ENCODE measurements around the gene RAB11A. TPM values are rescaled to one million over a fixed set of nuclear protein-coding genes. Genes with fewer than 3 reads are reported as not detected.
A peak's percentile ranks its signal among the peaks of the same experiment; 100 is the strongest.

RAB11A gene
- total and polyA plus RNA-seq, 2 experiments from 2014 or later = 163 to 259 TPM

DNA sequence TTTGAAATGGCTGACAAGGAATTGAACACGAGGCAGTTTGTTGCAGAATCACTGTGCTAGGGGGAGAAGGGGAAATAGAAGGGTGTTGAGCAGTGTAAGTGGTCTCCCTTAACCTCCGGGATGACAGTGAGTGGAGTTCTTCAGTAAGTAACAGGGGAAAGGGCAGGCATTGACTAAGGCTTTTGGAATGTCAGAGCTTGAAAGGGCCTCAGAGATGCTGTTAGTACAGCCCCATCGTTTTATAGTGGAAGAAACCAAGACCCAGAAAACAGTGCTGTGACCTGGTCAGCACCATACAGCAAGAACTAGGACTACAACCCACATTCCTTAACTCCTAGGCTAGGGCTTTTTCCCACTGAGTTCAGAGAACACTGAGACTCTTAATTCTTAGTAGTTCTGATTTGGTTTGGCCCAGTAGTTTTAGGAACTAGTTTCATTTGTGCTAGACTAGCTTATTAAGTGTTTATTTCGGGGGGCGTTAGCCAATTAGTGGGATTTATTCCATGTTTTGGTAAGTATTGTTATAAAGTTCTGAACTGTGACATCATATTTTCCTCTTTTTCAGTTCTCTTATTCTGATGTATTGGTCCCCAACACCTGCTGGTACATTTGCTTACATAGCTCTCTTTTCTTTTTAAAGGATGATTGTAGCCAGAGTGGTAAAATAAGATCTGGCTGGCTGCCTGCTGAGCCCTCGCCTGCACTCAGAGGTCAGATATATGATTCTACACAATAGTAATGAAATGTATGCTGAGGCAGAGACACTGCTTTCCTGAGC, 34.2 kb downstream of the RAB11A start:
- peaks cover 10% of the 10 kb centered on the region for H3K36me3 ChIP-seq

GRCh38 chr15:65904301-65904700, 35.0 kb downstream of the RAB11A start:
- no peak overlapping the region for H3K4me3 ChIP-seq
- H3K4me1 ChIP-seq (ENCODE audit: low read depth) = peaks cover 35% of the 10 kb centered on the region
- H3K36me3 ChIP-seq = peaks cover 5% of the 10 kb centered on the region
- DNase-seq (ENCODE audit: low read depth in 1 of 2, low spot score in 1 of 2) = peak in 1 of 2 donors; percentile 20
- no peaks in the 10 kb centered on the region for H3K9me3 ChIP-seq (ENCODE audit: low read depth)
- H3K27me3 ChIP-seq = no peaks in the 10 kb centered on the region
- TF ChIP-seq CTCF (IDR thresholded peaks at IDR 0.05; ENCODE audit: low read depth, low read length) = no peak
- H3K27ac ChIP-seq = no peak overlapping the region

More for the DNA sequence above, 34.2 kb downstream of the RAB11A start:
- Histone ChIP-seq H3K9me3 (ENCODE audit: low read depth) (no peaks in the 10 kb centered on the region), H3K4me3 (no peak overlapping the region), H3K27me3 (no peaks in the 10 kb centered on the region), H3K4me1 (ENCODE audit: low read depth) (peaks cover 35% of the 10 kb centered on the region), H3K27ac (peak overlapping the region; percentile 73)
- DNase-seq (ENCODE audit: low read depth in 1 of 2, low spot score in 1 of 2) = peak; percentile 47 to 68
- TF ChIP-seq CTCF (IDR thresholded peaks at IDR 0.05; ENCODE audit: low read depth, low read length) = no peak

GRCh38 chr15:65906396-65906795, 37.1 kb downstream of the RAB11A start:
- H3K27me3 ChIP-seq = no peaks in the 10 kb centered on the region
- no peak overlapping the region for H3K4me3 ChIP-seq
- TF ChIP-seq CTCF (IDR thresholded peaks at IDR 0.05; ENCODE audit: low read depth, low read length) = no peak
- no peaks in the 10 kb centered on the region for H3K9me3 ChIP-seq (ENCODE audit: low read depth)
- no peak overlapping the region for H3K27ac ChIP-seq
- DNase-seq (ENCODE audit: low read depth in 1 of 2, low spot score in 1 of 2) = no peak
- H3K4me1 ChIP-seq (ENCODE audit: low read depth) = peaks cover 34% of the 10 kb centered on the region
- peaks cover 3% of the 10 kb centered on the region for H3K36me3 ChIP-seq

DNA sequence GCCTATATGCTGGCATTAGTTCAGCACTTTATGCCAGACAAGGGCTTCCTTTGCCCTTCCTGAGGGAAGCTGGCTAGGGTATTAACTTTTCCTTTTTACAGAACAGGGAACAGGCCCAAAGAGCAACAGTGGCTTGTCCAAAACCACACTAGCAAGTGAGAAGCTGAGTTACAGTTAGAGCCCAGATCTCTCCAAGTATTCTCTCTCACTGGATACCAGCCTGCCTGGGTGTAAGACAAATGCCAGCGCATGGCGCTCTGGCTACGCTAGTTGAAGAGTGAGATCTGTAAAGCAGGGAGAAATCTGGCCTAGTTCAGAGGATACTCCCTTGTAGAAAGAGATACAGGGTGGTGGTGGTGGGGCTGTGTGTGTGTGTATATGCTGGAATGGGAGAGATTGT, 38.4 kb downstream of the RAB11A start:
- Histone ChIP-seq H3K36me3 (peaks cover 3% of the 10 kb centered on the region), H3K27ac (no peak overlapping the region), H3K27me3 (no peaks in the 10 kb centered on the region), H3K9me3 (ENCODE audit: low read depth) (no peaks in the 10 kb centered on the region), H3K4me3 (no peak overlapping the region), H3K4me1 (ENCODE audit: low read depth) (peaks cover 21% of the 10 kb centered on the region)
- no peak for DNase-seq (ENCODE audit: low read depth in 1 of 2, low spot score in 1 of 2)
- TF ChIP-seq CTCF (IDR thresholded peaks at IDR 0.05; ENCODE audit: low read depth, low read length) = no peak

GRCh38 chr15:65908876-65909275, 39.6 kb downstream of the RAB11A start:
- Histone ChIP-seq H3K27ac (no peak overlapping the region), H3K36me3 (peaks cover 3% of the 10 kb centered on the region), H3K4me1 (ENCODE audit: low read depth) (peaks cover 10% of the 10 kb centered on the region), H3K9me3 (ENCODE audit: low read depth) (no peaks in the 10 kb centered on the region), H3K4me3 (no peak overlapping the region), H3K27me3 (no peaks in the 10 kb centered on the region)
- DNase-seq (ENCODE audit: low read depth in 1 of 2, low spot score in 1 of 2) = no peak
- no peak for TF ChIP-seq CTCF (IDR thresholded peaks at IDR 0.05; ENCODE audit: low read depth, low read length)
